ENCODE measurements around the gene SKIC2.

The SKIC2 gene

DNA sequence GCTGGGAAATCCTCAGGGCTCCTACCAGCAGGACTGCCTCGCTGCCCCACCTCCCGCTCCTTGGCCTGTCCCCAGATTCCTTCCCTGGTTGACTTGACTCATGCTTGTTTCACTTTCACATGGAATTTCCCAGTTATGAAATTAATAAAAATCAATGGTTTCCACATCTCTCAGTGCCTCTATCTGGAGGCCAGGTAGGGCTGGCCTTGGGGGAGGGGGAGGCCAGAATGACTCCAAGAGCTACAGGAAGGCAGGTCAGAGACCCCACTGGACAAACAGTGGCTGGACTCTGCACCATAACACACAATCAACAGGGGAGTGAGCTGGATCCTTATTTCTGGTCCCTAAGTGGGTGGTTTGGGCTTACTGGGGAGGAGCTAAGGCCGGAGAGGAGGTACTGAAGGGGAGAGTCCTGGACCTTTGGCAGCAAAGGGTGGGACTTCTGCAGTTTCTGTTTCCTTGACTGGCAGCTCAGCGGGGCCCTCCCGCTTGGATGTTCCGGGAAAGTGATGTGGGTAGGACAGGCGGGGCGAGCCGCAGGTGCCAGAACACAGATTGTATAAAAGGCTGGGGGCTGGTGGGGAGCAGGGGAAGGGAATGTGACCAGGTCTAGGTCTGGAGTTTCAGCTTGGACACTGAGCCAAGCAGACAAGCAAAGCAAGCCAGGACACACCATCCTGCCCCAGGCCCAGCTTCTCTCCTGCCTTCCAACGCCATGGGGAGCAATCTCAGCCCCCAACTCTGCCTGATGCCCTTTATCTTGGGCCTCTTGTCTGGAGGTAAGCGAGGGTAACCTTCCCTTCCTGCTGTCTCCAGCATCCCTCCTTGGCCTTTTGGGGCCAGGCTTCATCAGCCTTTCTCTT, 13.2 kb upstream of the SKIC2 start, which contains the start of gene CFB:
TSS of gene CFB (plus strand) at position 589 of the 863 bp plus-strand sequence. CDS start at position 716, 127 bp downstream.
- DNase-seq = no peak

DNA sequence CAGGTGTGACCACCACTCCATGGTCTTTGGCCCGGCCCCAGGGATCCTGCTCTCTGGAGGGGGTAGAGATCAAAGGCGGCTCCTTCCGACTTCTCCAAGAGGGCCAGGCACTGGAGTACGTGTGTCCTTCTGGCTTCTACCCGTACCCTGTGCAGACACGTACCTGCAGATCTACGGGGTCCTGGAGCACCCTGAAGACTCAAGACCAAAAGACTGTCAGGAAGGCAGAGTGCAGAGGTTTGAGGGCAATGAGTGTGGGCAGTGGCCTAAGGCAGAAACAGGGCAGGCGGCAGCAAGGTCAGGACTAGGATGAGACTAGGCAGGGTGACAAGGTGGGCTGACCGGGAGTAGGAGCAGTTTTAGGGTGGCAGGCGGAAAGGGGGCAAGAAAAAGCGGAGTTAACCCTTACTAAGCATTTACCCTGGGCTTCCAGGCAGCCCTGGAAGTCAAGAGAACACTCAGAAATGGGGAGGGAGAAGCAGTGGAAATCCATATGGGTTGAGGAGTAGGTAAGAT, 12.5 kb upstream of the SKIC2 start:
- no peak for DNase-seq

DNA sequence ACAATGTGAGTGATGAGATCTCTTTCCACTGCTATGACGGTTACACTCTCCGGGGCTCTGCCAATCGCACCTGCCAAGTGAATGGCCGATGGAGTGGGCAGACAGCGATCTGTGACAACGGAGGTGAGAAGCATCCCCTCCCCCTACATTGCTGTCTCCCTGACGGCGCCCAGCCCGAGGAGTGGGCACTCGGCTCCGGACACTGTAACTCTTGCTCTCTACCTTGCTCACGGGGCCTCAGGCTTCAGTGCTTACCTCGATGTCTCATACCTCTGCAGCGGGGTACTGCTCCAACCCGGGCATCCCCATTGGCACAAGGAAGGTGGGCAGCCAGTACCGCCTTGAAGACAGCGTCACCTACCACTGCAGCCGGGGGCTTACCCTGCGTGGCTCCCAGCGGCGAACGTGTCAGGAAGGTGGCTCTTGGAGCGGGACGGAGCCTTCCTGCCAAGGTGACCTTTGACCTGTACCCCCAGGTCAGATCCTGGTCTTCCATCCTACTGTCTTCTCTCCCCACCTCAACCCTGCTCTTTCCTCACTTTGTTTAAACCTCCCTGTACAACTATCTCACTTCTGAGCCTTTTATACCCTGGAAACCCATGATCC, 11.8 kb upstream of the SKIC2 start:
- no peak for DNase-seq

DNA sequence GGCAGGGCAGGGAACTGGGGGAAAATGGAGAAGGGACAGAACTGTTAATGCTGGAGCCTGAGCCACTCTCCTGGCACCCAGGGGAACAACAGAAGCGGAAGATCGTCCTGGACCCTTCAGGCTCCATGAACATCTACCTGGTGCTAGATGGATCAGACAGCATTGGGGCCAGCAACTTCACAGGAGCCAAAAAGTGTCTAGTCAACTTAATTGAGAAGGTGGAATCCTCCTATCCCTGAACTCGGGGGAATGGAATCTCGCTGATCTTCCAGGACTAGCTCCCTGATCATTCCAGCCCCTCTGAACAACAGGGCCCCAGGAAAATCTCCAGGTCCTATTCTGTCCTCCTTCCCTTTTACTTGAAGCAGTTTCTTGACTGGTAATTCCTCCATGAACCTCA, 11.1 kb upstream of the SKIC2 start:
- DNase-seq = no peak

DNA sequence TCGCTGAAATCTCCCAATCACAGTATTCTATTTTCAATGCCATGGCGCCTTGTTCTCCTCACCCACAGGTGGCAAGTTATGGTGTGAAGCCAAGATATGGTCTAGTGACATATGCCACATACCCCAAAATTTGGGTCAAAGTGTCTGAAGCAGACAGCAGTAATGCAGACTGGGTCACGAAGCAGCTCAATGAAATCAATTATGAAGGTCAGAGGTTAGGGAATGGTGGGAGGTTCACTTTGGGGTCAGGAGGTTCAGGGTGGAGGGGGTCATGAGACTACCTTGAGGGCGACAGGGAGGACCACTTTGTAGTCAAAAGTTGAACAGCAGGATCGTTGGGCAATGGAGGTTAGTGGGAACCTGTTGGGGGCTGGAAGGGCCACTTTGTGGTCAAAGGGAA, 10.7 kb upstream of the SKIC2 start:
- DNase-seq = no peak

DNA sequence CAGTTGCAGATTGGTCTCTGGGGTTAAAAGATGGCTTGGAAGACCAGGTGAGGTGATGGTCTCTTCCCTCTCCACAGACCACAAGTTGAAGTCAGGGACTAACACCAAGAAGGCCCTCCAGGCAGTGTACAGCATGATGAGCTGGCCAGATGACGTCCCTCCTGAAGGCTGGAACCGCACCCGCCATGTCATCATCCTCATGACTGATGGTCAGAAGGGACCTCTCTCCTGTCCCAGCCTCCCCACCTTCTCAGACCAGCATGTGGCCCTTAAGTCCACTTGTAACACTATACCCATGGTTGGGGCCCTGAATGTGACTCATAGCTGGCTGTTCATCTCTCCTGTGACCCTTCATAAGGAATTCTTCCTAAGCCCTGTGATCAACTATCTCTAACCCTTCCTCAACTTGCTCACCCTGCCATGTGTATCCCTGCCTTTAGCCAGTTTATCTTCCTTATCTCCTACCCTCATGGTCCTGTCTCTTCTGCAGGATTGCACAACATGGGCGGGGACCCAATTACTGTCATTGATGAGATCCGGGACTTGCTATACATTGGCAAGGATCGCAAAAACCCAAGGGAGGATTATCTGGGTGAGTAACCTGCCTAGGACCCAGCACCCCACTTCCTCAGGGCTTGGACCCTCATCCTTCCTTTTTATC, 10.1 kb upstream of the SKIC2 start:
- DNase-seq = no peak

DNA sequence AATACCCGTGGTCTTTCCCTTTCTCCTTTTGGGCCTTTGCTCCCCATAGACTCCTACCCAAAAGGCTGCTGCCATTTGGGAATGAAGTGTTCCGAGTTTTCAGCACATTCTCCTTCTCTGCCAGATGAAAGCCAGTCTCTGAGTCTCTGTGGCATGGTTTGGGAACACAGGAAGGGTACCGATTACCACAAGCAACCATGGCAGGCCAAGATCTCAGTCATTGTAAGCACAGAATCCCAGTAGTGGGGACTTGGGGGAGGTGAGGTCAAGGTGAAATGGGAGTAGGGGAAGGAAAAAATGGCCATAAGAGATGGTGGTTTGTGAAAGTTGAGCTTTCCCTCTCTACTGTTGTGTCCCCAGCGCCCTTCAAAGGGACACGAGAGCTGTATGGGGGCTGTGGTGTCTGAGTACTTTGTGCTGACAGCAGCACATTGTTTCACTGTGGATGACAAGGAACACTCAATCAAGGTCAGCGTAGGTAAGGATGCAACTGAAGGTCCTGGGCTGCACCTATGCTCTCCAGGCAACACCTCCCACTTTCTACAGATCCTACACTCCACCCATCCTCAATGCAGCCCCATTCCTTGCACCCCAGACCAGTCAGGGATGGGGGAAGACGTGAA, 8.9 kb upstream of the SKIC2 start:
- no peak for DNase-seq

DNA sequence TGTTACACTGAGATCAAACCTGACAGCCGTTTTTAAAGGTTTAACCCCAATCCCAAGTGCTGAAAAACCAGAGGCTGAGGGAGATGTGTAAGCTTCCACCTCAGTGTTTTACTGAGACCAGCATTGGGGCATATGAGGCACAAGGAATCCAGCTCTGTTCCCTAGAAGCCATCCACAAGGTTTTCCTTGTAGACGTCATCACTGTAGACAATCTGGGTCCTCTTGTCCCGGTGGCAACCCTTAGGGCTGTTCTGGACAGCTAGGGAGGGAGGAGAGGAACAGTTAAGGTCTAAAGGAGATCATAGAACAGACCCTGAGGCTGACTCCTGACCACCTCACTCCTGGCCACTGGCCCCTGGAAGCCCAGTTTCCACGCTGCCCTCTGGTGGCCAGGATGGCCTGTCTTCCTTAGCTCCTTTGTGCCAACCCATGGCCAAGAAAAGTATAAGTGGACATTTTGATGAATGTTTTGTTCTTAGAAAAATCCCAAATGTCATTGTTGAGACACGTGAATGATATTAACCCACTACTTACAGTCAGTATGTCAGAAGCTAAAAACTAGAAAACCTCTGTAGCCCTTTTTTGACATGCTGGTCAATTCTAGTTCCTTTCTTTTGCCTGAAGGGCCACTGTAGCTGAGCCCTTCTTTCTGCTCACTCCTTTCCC, 6.7 kb upstream of the SKIC2 start:
- DNase-seq = no peak

DNA sequence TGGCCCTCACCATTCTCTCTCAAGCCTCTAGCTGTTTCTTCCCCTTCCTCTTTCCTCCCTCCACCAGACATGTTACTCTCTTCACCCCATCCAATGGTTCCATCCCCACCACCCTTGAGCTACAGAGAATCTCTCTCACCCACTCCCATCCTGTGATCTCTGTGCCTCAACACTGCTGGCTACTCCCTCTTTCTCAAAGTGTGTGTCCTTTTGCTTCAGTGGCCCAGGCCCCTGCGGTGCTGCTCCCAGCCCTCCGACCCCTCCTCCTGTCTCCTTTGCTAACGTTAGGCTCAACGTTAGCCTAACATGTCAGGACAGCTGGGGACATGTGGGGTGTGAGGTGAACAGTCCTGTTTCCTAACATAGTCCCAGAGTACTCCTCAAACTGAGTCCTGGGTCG, 6.1 kb upstream of the SKIC2 start:
- no peak for DNase-seq

DNA sequence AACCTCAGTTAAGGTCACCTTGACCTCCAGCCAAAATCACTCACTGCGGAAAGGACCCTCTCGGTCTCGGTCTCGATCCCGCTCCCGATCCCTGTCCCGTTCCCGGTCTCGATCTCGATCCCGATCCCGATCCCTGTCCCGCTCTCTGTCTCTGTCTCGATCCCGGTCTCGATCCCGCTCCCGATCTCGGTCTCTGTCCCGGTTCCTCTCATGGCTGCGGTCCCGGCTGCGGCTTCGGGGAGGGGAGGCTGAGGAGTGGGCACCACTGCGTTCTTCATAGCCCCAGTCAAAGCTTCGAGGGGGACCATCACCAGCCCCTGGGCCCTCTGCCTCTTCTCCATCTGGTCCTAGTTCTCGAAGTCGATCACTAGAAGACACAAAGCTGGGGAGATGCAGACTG, 4.5 kb upstream of the SKIC2 start:
- no peak for DNase-seq

DNA sequence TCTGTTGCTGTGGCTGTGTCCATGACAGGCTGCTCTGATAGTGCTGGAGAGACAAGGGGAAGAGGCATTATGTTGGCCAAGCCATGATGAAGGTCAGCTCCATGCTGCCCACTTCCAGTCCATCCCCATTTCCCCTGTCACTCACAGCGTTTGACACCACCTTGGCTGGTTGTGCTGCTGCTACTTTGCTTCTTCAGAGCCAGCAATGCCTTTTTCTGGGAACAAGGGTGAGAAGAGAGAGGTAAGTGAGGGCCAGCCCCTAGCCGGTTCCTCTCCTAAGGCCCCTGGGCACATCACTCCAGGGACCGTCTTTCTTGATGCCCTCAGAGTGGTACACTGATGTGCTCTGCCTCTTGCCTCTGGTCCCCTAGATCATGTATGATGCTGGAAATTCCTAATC, 2.2 kb upstream of the SKIC2 start:
- DNase-seq = no peak

DNA sequence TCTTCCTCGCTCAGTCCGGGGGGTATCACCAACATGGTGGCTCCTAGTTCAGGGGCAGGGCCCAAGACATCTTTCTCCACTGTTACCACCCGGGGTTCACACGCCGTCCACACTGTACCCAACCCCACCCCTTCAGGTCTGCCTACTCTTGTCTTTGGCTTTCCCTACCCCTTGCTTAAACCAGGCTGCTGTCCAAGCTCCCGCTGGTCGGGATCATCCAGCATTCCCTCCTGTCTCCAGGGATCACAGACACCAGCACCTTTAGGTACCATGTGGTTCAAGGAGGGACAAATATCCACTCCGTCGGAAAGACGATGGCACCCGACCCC, 599 bp upstream of the SKIC2 start:
- no peak for DNase-seq

DNA sequence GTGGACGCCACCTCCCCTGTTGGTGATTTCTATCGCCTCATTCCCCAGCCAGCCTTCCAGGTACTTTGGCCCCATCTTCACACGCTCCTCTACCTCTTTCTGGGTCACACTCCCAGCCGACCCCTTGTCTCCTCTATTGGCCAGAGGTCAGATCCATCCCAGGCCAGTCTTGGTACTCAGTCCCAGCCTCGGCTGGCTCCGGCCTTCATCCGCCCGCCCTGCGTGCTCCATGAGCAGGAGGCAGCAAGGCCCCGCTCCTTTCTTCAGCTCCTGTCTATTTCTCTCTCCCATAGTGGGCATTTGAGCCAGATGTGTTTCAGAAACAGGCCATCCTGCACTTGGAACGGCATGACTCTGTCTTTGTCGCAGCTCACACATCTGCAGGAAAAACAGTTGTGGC, 2.6 kb downstream of the SKIC2 start:
- DNase-seq = no peak

DNA sequence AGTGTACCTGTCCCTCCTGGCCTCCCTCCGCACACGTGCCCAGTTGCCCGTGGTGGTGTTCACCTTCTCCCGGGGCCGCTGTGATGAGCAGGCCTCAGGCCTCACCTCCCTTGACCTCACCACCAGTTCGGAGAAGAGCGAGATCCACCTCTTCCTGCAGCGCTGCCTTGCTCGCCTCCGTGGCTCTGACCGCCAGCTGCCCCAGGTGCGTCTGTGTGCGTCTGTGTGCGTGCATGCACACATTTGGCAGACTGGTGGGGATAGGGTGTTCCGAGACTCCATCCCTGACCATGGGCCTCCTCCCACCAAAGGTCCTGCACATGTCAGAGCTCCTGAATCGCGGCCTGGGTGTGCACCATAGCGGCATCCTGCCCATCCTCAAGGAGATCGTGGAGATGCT, 4.9 kb downstream of the SKIC2 start:
- no peak for DNase-seq

DNA sequence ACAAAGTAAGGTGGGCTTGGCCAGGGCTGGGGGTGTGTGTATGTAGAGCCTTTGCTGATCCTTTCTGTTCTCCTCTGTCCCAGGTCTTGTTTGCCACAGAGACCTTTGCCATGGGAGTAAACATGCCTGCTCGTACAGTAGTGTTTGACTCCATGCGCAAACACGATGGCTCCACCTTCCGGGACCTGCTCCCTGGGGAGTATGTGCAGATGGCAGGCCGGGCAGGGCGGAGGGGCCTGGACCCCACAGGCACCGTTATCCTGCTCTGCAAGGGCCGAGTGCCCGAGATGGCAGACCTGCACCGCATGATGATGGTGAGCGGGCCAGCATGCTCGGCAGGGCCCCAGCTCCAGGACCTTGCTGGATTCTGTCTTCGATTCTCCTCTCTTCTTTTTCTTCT, 6.7 kb downstream of the SKIC2 start:
- DNase-seq = no peak

DNA sequence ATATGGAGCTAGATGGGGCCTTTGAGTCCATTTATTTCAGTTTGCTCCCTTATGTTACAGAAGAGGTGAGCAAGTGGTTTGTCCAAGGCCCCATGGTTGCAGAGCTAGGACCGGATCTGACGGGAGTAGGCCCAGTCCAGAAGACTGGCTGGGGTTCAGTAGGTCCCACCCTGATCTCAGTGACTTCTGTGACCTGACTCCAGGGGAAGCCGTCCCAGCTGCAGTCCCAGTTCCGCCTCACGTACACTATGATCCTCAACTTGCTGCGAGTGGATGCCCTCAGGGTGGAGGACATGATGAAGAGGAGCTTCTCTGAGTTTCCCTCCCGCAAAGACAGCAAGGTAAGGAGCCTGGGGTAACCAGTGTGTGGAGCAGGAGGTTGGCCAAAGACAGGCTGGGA, 7.5 kb downstream of the SKIC2 start:
- DNase-seq = no peak

DNA sequence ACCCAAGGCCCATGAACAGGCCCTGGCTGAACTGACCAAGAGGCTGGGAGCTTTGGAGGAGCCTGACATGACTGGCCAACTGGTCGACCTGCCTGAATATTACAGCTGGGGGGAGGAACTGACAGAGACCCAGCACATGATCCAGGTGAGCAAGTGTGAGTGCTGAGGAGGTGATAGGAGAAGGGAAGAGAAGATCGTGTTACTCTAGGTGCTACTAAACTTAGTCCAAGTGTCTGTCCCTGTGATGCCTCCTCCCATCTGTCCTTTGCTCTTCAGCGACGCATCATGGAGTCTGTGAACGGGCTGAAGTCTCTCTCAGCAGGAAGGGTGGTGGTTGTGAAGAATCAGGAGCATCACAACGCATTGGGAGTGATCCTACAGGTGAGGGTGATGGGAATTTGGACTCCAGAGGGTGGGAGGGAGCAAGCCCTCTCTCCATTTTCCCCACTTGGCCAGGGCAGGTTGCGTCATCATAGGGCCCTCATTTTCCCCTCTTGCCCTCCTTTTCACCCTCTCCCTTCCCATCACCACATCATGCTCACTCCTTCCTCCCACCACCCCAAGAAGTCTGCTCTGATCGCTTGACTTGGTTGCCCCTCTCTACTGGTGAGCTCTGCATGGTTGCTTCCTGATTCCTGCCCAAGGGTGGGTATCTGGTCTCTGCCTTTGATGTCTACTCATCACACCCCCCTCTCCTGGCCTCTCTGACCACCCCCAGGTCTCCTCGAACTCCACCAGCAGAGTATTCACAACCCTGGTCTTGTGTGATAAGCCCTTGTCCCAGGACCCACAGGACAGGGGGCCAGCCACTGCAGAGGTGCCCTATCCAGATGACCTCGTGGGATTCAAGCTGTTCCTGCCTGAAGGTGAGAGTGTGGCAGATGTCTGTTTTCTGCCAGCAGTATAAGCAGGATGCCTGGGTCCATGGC, 8.3 kb downstream of the SKIC2 start:
- DNase-seq = no peak

DNA sequence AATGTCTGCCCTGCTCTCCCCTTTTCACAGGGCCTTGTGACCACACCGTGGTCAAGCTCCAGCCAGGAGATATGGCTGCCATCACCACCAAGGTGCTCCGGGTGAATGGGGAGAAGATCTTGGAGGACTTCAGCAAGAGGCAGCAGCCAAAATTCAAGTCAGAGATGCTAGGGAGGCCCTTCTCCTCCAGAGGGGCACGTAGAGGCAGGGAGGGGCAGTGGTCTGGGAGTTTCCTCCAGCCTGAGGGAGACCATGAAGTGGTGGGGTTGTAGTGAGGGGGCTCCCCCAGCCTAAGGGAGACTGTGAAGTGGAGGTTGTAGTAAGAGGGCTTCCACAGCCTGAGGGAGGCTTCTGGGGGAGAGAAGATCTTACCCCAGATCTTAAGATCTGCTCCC, 8.9 kb downstream of the SKIC2 start:
- no peak for DNase-seq

DNA sequence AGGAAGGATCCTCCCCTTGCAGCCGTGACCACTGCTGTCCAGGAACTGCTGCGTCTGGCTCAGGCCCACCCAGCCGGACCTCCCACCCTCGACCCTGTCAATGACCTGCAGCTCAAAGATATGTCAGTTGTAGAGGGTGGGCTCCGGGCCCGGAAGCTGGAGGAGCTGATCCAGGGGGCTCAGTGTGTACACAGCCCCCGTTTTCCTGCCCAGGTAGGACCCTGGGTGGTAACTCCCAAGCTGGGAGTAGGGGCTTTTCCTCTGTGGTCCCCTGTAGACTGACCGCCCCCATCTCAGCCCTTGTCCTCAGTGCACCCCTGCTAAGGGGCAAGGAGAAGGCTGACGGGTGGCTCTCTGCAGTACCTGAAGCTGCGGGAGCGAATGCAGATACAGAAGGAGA, 9.4 kb downstream of the SKIC2 start:
- no peak for DNase-seq

DNA sequence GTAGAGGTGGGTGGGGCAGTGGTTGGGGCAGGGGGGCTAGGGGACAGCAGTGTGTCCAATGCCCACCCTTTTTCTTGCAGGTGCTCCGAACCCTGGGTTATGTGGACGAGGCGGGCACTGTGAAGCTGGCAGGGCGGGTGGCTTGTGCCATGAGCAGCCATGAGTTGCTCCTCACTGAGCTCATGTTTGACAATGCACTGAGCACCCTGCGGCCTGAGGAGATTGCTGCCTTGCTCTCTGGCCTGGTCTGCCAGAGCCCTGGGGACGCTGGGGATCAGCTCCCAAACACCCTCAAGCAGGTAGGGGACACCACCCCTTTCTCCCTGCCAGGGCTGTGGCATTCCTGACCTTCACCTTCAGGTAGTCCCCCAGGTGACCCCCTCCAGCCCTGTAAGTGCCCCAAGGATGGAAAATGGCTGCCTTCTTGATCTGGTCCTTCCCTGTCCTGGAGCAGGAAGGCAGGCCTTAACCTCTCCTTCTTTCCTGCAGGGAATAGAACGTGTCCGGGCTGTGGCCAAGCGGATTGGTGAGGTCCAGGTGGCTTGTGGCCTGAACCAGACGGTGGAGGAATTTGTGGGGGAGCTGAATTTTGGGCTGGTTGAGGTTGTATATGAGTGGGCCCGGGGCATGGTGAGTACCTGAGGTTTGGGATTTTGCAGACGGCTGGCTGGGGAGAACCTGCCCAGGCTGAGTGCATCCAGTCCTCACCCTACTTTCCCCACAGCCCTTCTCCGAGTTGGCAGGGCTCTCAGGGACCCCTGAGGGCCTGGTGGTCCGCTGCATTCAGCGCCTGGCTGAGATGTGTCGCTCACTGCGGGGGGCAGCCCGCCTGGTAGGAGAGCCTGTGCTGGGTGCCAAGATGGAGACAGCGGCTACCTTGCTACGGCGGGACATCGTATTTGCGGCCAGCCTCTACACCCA, 10.1 kb downstream of the SKIC2 start:
- no peak for DNase-seq

Data from KG1 (cell line).